CD4-positive, alpha-beta T cell treated with Interleukin-1 beta for 1 hour (primary cell): Measurements from ENCODE around the gene CCL26.
A peak's percentile ranks its signal among the peaks of the same experiment; 100 is the strongest.
"Not testable (repeated sequence)": the region's sequence is repeated elsewhere in the genome, so short reads cannot be mapped to it uniquely, and the experiment has no call there.

Experiments used
- DNase-seq, 2 donors: peaks; one replicate each; pipeline ENCODE4 v3.0.0-alpha.2; 2020 to 2022

Gene CCL26

DNA sequence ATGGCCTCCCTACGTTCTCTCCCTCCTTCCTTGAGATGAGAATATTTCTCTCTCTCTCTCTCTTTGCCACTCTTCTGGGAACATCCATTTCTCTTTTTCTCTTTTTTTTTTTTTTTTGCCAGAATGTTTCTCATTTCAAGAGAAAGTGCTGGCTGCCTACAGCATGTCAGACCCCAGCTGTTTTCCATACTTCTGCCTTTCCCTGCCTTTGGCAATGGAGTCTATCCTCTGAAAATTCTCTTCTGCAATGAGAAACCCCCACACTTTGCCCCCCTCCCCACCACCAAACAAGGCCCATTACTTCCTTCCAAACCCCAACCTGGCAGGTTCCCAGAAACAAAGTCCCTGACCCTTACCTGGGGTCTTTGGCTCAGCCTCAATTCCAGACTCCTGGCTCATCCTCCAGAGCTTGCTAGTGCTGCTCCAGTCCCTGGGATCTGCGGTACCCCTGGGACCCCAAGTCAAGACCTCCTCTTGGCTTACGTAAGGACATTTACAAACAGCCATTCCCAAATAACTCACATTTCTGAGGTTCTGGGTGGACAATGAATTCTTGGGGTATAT lies 17.4 kb upstream of the CCL26 start:
- no peak for DNase-seq

- not testable (repeated sequence) for DNase-seq
These were observed 16.3 kb upstream of the CCL26 start for GRCh38 chr7:75788154-75788847.

DNA sequence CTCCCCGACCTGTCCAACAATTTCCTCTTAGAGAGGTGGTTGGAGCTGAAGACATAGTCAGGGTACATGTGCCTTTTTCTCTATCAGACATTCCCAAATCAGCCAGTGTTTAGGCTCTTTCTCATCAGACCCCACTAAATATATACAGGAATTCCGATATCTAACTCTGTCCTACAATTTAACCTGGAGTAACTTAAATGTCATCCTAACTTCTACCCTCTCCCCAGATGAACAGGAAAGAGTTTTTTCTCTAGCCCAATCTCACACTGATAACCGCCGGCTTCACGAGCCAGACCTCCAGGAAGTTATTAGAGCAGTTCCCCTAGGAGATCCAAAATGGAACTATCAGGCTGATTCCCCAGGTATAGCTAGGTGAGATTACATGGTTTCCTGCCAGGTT lies 11.0 kb upstream of the CCL26 start:
- not testable (repeated sequence) for DNase-seq

DNA sequence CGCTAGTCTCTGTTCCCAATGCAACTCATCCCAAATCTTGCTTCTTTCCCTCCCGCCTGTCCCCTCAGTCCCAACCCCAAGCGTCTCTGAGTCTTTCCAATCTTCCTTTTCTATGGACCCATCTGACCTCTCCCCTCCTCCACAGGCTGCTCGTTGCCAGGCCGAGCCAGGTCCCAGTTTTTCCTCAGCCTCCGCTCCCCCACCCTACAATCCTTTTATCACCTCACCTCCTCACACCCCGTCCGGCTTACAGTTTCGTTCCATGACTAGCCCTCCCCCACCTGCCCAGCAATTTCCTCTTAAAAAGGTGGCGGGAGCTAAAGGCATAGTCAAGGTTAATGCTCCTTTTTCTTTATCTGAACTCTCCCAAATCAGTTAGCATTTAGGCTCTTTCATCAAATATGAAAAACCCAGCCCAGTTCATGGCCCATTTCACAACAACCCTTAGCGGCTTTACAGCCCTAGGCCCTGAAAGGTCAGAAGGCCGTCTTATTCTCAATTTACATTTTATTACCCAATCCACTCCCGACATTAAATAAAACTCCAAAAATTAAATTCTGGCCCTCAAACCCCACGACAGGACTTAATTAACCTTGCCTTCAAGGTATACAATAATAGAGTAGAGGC lies 8.7 kb upstream of the CCL26 start:
- DNase-seq, result not testable (repeated sequence)

DNA sequence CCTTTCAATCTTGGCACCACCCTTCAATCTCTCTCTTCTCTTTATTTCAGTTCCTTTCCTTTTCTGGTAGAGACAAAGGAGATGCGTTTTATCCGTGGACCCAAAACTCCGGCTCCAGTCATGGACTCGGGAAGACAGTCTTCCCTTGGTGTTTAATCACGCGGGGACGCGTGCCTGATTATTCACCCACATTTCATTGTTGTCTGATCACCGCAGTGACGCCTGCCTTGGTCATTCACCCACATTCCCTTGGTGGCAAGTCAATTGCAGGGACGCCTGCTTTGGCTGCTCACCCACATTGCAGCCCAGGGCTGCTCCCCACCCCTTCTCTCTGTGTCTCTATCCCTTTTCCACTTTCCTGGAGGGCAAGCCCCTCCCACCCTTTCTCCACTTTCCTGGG lies 7.5 kb upstream of the CCL26 start:
- not testable (repeated sequence) for DNase-seq

DNA sequence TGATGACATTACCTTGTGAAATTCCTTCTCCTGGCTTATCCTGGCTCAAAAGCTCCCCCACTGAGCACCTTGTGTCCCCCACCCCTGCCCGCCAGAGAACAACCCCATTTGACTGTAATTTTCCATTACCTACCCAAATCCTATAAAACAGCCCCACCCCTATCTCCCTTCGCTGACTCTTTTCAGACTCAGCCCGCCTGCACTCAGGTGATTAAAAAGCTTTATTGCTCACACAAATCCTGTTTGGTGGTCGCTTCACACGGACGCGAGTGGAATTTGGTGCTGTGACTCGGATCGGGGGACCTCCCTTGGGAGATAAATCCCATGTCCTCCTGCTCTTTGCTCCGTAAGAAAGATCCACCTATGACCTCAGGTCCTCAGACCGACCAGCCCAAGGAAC lies 7.0 kb upstream of the CCL26 start:
- DNase-seq, result not testable (repeated sequence)

- DNase-seq, result peak; percentile 2 to 51
These were observed 4.4 kb upstream of the CCL26 start for GRCh38 chr7:75776295-75776971.

GRCh38 chr7:75773958-75774357 lies 1.9 kb upstream of the CCL26 start:
- DNase-seq, result not testable (repeated sequence)

DNA sequence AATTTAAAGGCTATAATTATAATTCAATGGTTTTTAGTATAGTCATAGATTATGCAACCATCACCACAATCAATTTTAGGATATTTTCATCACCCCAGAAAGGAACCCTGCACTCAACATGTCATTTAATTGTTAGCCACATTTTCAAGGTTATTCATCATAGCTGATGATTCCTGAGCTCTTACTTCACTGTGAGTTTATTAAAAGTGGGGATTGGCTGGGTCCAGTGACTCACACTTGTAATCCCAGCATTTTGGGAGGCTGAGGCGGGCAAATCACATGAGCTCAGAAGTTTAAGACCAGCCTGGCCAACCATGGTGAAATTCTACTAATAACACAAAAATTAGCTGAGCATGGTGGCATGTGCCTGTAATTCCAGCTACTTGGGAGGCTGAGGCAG lies 787 bp downstream of the CCL26 start:
- no peak for DNase-seq

DNA sequence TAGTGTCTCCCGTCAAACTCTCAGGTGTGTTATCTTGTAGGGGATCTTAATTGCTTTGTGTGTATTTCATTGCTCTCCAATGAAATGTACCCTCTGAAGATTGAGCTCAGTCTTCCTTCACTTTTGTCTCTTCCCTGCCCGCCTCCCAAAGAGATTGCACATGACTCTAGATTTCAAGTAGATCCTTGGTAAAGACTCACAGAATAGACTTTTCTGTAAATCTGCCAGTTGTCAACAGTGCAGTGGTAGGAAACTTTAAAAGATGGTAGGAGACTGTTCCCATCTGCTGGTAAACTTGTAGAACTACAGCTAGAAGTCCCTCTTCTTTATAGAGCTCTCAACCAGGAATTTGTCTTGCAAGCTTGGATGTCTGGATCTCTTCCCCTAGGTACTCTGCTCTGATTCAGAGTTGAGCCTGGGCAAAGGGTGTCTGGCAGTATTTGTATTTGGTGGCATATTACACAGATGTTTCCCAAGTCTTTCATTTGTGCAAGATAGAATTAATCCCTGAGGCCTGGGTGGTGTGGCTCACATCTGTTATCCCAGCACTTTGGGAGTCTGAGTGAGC lies 9.6 kb downstream of the CCL26 start:
- DNase-seq, result peak in 1 of 2 donors; percentile 58

- not testable (repeated sequence) for DNase-seq
These were observed 10.2 kb downstream of the CCL26 start for GRCh38 chr7:75761801-75762200.

GRCh38 chr7:75758491-75758890 lies 13.5 kb downstream of the CCL26 start:
- no peak for DNase-seq

GRCh38 chr7:75757860-75758259 lies 14.2 kb downstream of the CCL26 start:
- DNase-seq, result no peak

GRCh38 chr7:75756991-75757676 lies 14.9 kb downstream of the CCL26 start:
- DNase-seq, result peak; percentile 11 to 19

- no peak for DNase-seq
These were observed 15.6 kb downstream of the CCL26 start for GRCh38 chr7:75756206-75756990.

DNA sequence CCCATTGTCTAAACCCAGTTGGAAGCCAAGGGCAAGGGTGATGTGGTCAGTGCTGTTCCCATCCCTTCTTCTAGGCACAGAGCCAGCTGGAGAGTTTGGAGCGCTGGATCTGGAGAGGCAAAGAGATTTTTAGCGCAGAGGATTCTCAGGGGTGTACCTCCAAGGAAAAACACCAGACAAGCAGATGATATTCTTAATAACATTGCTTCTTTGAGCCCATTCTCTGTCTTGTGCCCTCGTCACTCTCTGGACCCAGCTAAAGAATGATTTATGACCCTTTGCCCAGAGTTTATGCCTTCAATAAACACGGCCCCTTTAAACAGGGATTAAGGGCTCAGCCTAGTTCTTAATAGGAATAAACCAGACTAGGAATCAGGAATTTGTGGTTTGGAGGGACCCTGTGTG lies 28.6 kb downstream of the CCL26 start:
- DNase-seq, result no peak

DNA sequence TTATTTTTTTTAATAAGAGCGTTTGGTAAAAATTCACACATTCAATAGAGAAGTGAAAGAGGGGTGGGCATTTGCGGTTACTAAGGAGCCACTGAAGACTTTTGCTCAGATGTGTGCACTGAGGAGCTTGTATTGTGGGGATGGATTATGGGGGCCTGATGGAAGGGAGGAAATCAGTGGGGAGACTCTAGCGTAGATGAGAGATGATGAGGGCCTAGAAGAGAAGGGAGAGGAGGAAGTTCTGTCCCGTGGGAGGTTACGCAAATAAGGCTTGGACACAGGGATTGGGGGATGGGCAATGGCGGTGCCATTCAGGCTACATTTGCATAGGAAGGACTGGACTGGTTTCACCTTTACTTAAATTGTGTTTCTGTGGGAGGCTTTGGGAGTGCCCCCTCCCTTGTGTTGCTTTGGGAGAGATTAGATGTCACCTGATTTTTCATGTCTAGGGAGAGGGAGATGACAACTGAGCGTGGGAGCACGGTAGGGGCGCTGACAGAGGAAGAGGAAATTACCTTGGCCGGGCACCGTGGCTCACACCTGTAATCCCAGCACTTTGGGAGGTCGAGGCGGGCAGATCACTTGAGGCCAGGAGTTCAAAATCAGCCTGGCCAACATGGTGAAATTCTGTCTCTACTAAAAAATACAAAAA lies 31.0 kb downstream of the CCL26 start:
- peak in 1 of 2 donors; percentile 45 for DNase-seq

DNA sequence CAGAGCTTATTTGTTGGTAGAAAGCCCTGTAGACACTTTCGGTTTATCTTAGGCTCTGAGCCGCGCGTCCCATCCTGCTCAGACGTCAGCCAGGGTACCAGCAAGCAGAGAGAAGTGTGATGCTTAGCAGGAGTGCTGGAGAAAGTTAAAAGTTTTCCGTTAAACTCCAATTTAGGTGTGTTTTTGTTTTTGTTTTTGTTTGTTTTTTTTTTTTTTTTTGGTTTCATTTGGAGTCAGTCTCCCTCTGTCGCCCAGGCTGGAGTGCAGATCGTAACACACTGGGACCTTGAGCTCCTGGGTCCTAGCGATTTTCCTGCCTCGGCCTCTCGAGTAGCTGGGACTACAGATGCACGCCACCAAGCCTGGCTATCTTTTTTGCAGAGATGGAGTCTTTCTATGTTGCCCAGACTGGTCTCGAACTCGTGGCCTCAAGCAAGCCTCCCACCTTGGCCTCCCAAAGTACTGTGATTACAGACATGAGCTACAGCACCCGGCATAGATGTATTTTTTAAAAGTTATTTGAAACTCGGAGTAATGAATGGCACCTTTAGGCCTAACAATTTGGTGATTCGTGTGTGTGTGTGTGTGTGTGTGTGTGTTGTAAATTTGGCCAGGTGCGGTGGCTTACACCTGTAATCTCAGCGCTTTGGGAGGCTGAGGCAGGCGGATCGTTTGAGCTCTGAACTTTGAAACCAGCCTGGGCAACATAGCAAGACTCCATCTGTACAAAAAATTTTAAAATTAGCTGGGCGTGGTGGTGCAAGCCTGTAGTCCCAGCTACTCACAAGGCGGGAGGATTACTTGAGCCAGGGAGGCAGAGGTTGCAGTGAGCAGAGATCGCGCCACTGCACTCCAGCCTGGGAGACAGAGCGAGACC lies 32.0 kb downstream of the CCL26 start:
- DNase-seq, result peak; percentile 1 to 71

- DNase-seq, result peak; percentile 100
These were observed 32.8 kb downstream of the CCL26 start for GRCh38 chr7:75738975-75739795.
